HFFc6 (cell line): ENCODE measurements around the gene CAPN11. TPM values are rescaled to one million over a fixed set of nuclear protein-coding genes. Genes with fewer than 3 reads are reported as not detected.

ENCODE experiments used
- DNase-seq: peaks from one replicate; pipeline ENCODE4 v3.0.0-alpha.2; 2018
- H3K27ac Mint-ChIP-seq: 2 replicates; pipeline ENCODE4 v1.8.0; 2020; ENCODE audit warnings: mild to moderate bottlenecking, mixed read lengths
- H3K27me3 Mint-ChIP-seq: 2 replicates; pipeline ENCODE4 v1.8.0; 2021; ENCODE audit warnings: mild to moderate bottlenecking, moderate library complexity, mixed read lengths; ENCODE audit not compliant: insufficient read depth
- H3K36me3 Mint-ChIP-seq: 2 replicates; pipeline ENCODE4 v1.8.0; 2021; ENCODE audit warnings: low read depth, mixed read lengths
- H3K4me1 Mint-ChIP-seq: 2 replicates; pipeline ENCODE4 v1.8.0; 2020; ENCODE audit warnings: low read depth, mixed read lengths
- H3K4me3 Mint-ChIP-seq: 2 replicates; pipeline ENCODE4 v1.8.0; 2020; ENCODE audit warnings: mild to moderate bottlenecking, moderate library complexity, mixed read lengths
- H3K9me3 Mint-ChIP-seq: 2 replicates; pipeline ENCODE4 v1.8.0; 2020; ENCODE audit warnings: mild to moderate bottlenecking, mixed read lengths
- total RNA-seq, 6 experiments: library from RNA; stranded (reverse); fragmentation: NEBNext Ultra II Directional; extraction: Animal tissue kit (Norgen Biotek cat#: 25700); gene quantifications; 2 replicates in 1 of 6; 3 replicates in 5 of 6; pipeline ENCODE4 v1.2.3, GENCODE V29; 2021
- TF ChIP-seq, protein P1 (sequence below): fragments of 200-600 bp; sonication (generic); IDR thresholded peaks from 2 replicates; pipeline ENCODE4 v1.5.0; 2021; ENCODE audit warnings: antibody characterized with exemption, mild to moderate bottlenecking

The CAPN11 gene
- total RNA-seq, 6 experiments from 2014 or later = not detected

DNA sequence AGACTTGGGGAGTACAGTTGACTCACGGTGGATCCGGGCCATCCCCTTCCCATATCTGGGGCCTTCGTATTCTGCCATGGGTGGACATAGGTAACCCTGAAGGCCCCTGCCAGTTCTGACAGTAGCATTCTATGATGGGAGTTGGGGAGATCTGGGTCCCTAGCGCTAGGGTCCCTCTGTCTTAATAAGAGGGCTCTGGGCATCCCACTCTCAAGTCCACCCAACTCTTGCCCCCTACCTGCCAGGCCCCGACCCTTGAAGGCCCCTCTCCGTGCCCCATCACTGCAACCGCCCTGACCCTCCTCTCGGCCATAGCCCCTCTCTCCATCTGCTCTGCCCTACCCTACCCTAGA, 6.5 kb upstream of the CAPN11 start:
- Mint-ChIP-seq H3K9me3 (no peaks in the 10 kb centered on the region), H3K27ac (no peak overlapping the region), H3K27me3 (peaks cover 8% of the 10 kb centered on the region), H3K36me3 (peaks cover 8% of the 10 kb centered on the region), H3K4me3 (no peak overlapping the region), H3K4me1 (no peaks in the 10 kb centered on the region)
- TF ChIP-seq, protein P1, sequence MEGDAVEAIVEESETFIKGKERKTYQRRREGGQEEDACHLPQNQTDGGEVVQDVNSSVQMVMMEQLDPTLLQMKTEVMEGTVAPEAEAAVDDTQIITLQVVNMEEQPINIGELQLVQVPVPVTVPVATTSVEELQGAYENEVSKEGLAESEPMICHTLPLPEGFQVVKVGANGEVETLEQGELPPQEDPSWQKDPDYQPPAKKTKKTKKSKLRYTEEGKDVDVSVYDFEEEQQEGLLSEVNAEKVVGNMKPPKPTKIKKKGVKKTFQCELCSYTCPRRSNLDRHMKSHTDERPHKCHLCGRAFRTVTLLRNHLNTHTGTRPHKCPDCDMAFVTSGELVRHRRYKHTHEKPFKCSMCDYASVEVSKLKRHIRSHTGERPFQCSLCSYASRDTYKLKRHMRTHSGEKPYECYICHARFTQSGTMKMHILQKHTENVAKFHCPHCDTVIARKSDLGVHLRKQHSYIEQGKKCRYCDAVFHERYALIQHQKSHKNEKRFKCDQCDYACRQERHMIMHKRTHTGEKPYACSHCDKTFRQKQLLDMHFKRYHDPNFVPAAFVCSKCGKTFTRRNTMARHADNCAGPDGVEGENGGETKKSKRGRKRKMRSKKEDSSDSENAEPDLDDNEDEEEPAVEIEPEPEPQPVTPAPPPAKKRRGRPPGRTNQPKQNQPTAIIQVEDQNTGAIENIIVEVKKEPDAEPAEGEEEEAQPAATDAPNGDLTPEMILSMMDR = no peak; the same call in none of the 2 replicates
- no peak for DNase-seq

DNA sequence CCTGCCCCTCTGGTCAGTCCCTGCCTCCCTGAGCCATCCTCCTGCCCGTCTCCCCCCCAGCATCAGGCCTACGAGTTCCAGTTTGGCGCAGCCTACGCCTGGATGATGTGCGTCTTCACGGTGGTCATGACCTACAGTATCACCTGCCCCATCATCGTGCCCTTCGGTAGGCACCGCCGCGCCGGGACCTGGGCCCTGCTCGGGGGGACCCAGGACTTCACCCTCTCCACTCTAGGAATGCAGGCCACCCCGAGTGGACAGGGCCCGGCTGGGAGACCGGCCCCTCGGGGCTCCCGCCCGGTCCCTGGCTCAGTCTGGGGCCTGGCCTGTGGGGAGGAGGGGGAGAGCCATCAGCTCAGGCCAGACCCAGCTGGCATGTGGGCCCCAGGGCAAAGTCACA, 6.1 kb upstream of the CAPN11 start:
- Mint-ChIP-seq H3K4me3 (no peak overlapping the region), H3K27me3 (peaks cover 8% of the 10 kb centered on the region), H3K9me3 (no peaks in the 10 kb centered on the region), H3K4me1 (no peaks in the 10 kb centered on the region), H3K27ac (no peak overlapping the region), H3K36me3 (peaks cover 8% of the 10 kb centered on the region)
- DNase-seq = no peak
- TF ChIP-seq, protein P1 = no peak

DNA sequence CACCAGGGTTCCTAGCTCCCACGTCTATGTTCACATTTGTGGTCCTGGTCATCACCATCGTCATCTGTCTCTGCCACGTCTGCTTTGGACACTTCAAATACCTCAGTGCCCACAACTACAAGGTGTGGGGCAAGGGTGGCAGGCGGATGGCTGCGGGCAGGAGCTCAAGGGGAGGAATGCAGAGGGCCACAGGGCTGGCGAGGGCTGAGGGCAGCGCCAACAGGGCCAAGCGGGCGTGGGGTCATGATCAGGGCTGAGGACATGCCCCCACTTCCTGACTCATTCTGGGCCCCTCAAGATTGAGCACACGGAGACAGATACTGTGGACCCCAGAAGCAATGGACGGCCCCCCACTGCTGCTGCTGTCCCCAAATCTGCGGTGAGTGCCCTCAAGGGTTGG, 4.6 kb upstream of the CAPN11 start:
- DNase-seq = no peak
- Mint-ChIP-seq H3K4me3 (no peak overlapping the region), H3K36me3 (peaks cover 3% of the 10 kb centered on the region)

DNA sequence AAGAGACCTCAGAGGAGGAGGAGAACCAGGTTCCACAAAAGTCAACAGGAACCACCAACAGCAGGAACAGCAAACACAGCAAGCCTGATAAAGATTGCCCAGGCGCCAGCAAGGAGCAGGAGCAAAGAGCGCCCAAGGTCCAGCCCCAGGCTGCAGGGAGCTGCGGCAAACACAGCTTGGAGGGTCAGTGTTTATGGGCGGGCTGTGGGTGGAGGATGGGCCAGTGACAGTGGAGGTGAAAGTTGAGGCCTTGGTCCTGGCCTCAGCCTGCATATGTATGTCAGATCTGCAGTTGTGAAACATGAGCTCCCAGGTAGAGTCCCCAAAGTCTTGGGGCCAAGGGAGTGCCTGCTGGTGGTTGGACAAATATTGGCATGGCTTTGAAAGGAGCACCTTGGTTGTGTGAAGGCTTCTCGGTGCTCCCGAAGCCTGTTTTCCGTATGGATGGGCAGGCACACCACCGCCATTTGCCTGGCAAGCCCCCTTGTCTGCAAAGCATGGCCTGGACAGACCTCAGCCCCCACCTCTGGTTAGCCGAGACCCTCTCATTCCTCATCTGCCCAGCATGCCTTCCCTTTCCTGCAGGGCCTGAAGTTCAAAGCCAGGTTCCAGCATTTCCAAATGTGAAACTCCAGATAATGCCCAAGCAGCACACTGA, 2.0 kb upstream of the CAPN11 start:
- DNase-seq = no peak
- no peaks in the 10 kb centered on the region for H3K36me3 Mint-ChIP-seq
- no peaks in the 10 kb centered on the region for H3K9me3 Mint-ChIP-seq
- peaks cover 4% of the 10 kb centered on the region for H3K27me3 Mint-ChIP-seq
- no peak overlapping the region for H3K4me3 Mint-ChIP-seq
- H3K4me1 Mint-ChIP-seq = peaks cover 9% of the 10 kb centered on the region
- TF ChIP-seq, protein P1 = no peak
- no peak overlapping the region for H3K27ac Mint-ChIP-seq

More for the DNA sequence above, 4.6 kb upstream of the CAPN11 start:
- Mint-ChIP-seq H3K4me1 (no peaks in the 10 kb centered on the region), H3K27me3 (peaks cover 4% of the 10 kb centered on the region), H3K27ac (no peak overlapping the region), H3K9me3 (no peaks in the 10 kb centered on the region)
- TF ChIP-seq, protein P1 = no peak

DNA sequence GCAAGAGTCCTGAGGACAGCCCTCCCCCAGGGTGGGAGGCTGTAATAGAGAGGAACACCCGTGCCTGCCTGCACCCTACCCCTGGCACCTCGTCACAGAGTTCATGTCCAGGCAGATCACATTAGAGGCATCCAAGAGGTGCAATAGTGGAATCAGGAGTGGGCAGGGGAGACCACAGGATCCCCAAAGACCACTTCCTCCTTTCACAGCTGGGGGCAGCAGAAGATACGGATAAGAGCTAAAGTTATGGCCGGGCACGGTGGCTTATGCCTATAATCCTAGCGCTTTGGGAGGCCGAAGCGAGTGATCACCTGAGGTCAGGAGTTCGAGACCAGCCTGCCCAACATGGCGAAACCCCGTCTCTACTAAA, 1.5 kb upstream of the CAPN11 start:
- H3K4me1 Mint-ChIP-seq = peaks cover 14% of the 10 kb centered on the region
- H3K9me3 Mint-ChIP-seq = no peaks in the 10 kb centered on the region
- H3K27me3 Mint-ChIP-seq = peaks cover 4% of the 10 kb centered on the region
- DNase-seq = no peak
- TF ChIP-seq, protein P1 = no peak
- H3K36me3 Mint-ChIP-seq = no peaks in the 10 kb centered on the region
- no peak overlapping the region for H3K27ac Mint-ChIP-seq
- H3K4me3 Mint-ChIP-seq = no peak overlapping the region

DNA sequence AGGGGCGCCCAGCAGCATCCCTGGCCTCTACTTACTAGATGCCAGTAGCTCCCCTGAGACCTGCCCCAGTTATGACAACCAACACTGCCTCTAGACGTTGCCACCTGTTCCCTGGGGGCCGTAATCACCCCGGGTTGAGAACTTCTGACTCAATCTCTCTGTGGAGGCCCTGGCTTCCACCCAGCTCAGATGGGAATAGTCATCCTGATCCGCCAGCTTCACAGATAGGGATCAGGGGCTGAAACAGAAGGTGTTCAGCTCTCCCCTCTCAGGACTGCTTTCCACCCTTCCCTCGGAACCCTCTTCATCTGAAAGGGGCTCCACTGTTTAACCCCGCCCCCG, 3.3 kb downstream of the CAPN11 start:
- peaks cover 22% of the 10 kb centered on the region for H3K4me1 Mint-ChIP-seq
- H3K27me3 Mint-ChIP-seq = peaks cover 12% of the 10 kb centered on the region
- H3K4me3 Mint-ChIP-seq = no peak overlapping the region
- no peaks in the 10 kb centered on the region for H3K36me3 Mint-ChIP-seq
- peak; percentile 60 for DNase-seq
- H3K27ac Mint-ChIP-seq = no peak overlapping the region
- TF ChIP-seq, protein P1 = no peak
- no peaks in the 10 kb centered on the region for H3K9me3 Mint-ChIP-seq
